ENCODE results near the gene ZFP69B. TPM values are rescaled to one million over a fixed set of nuclear protein-coding genes. Genes with fewer than 3 reads are reported as not detected.

The ZFP69B gene
- total RNA-seq (2022) (1.2 TPM in 2 replicates), Bru-seq, nascent RNA (percentile 43 among the genes with signal in this experiment), BruChase-seq, experiment 1, labeled RNA remaining after a 2-hour chase (percentile 43 among the genes with signal in this experiment), BruChase-seq, experiment 2, labeled RNA remaining after a 6-hour chase (percentile 37 among the genes with signal in this experiment)
- long read RNA-seq, partial matches to known transcripts = 0 of 3 reads
- long read RNA-seq, other reads (novel, unspliced or antisense) = 2 of 3 reads

- POLR2A ChIA-PET = interaction anchor here (0.5 to 0.6 kb wide), 3 partner anchors 27 to 318 kb away, joined by 3 to 4 read pairs (median 4); partner anchors contain the start of gene ZFP69
- no peak for TF ChIP-seq CTCF (IDR thresholded peaks at IDR 0.05; ENCODE audit: insufficient read depth in 1 of 2, low read depth in 1 of 2, low read length in 1 of 2, severe bottlenecking in 1 of 2, unreplicated experiment in 1 of 2)
- intact Hi-C loops (cut with micrococcal nuclease; ENCODE audit: unreplicated experiment) = no loop called here
- Mint-ChIP-seq H3K36me3 (ENCODE audit: insufficient read depth, unreplicated experiment) (peaks cover 20% of the 10 kb centered on the region), H3K4me1 (ENCODE audit: low read depth, unreplicated experiment) (peaks cover 9% of the 10 kb centered on the region), H3K27me3 (ENCODE audit: insufficient read depth, unreplicated experiment) (no peaks in the 10 kb centered on the region), H3K4me3 (ENCODE audit: unreplicated experiment) (peak within 1 kb of the TSS; percentile 81), H3K27ac (ENCODE audit: unreplicated experiment) (peak within 1 kb of the TSS; percentile 58), H3K9me3 (ENCODE audit: unreplicated experiment) (peaks cover 15% of the 10 kb centered on the region)
- Histone ChIP-seq H3K4me3 (ENCODE audit: low read depth, low read length) (peak within 1 kb of the TSS; percentile 63), H3K4me1 (peaks cover 4% of the 10 kb centered on the region; the same call in 1 of the 2 replicates), H3K9me3 (no peaks in the 10 kb centered on the region), H3K27me3 (replicated peaks; ENCODE audit: control insufficient read depth, insufficient read depth, low read length) (no peaks in the 10 kb centered on the region), H3K36me3 (ENCODE audit: control insufficient read depth, insufficient read depth, low read length) (no peaks in the 10 kb centered on the region)
- DNase-seq = peak; percentile 88 to 93
- TSS peak; percentile 33 for BruUV-seq (replicated peaks)
- CTCF ChIA-PET = interaction anchor here (0.6 kb wide), 1 partner anchor 17 kb away, joined by 3 read pairs; no protein-coding TSS in a partner anchor
Observed at GRCh38 chr1:40449684-40450494, at the start of gene ZFP69B. Gene ZFP69B (plus strand): TSS chr1:40450476. CDS start chr1:40450962, 486 bp downstream.

- H3K27ac Mint-ChIP-seq (ENCODE audit: unreplicated experiment) = no peak overlapping the region
- ChIA-PET POLR2A (no interaction called here), CTCF (no interaction called here)
- no peak overlapping the region for H3K4me3 ChIP-seq (ENCODE audit: low read depth, low read length)
- intact Hi-C loops (cut with micrococcal nuclease; ENCODE audit: unreplicated experiment) = no loop called here
- no peaks in the 10 kb centered on the region for H3K9me3 Mint-ChIP-seq (ENCODE audit: unreplicated experiment)
- H3K27me3 ChIP-seq (replicated peaks; ENCODE audit: control insufficient read depth, insufficient read depth, low read length) = no peaks in the 10 kb centered on the region
- H3K4me3 Mint-ChIP-seq (ENCODE audit: unreplicated experiment) = no peak overlapping the region
- BruUV-seq (replicated peaks) = no TSS peak
- no peaks in the 10 kb centered on the region for H3K36me3 ChIP-seq (ENCODE audit: control insufficient read depth, insufficient read depth, low read length)
- H3K9me3 ChIP-seq = no peaks in the 10 kb centered on the region
- H3K27me3 Mint-ChIP-seq (ENCODE audit: insufficient read depth, unreplicated experiment) = no peaks in the 10 kb centered on the region
- H3K4me1 Mint-ChIP-seq (ENCODE audit: low read depth, unreplicated experiment) = no peaks in the 10 kb centered on the region
- H3K4me1 ChIP-seq = no peaks in the 10 kb centered on the region
- DNase-seq = no peak
- H3K36me3 Mint-ChIP-seq (ENCODE audit: insufficient read depth, unreplicated experiment) = no peaks in the 10 kb centered on the region
- TF ChIP-seq CTCF (IDR thresholded peaks at IDR 0.05; ENCODE audit: insufficient read depth in 1 of 2, low read depth in 1 of 2, low read length in 1 of 2, severe bottlenecking in 1 of 2, unreplicated experiment in 1 of 2) = no peak
Observed at GRCh38 chr1:40401473-40402201, 48.6 kb upstream of the ZFP69B start.

Measured in Caco-2 (cell line).